PC-3 (cell line): Measurements from ENCODE around the gene CRX.

ENCODE experiments used
- EZH2 ChIP-seq: fragments of 300-600 bp; sonication (generic); IDR thresholded peaks from one replicate; pipeline ENCODE4 v1.6.1; 2017; ENCODE audit warnings: antibody characterized with exemption, mild to moderate bottlenecking, low read length; ENCODE audit not compliant: unreplicated experiment
- TF ChIP-seq, protein P1 (sequence below): fragments of 300-600 bp; sonication (generic); conservative IDR thresholded peaks from 2 replicates; pipeline ENCODE4 v1.5.1; 2017; ENCODE audit warnings: antibody characterized with exemption, low read depth, mild to moderate bottlenecking, low read length

DNA sequence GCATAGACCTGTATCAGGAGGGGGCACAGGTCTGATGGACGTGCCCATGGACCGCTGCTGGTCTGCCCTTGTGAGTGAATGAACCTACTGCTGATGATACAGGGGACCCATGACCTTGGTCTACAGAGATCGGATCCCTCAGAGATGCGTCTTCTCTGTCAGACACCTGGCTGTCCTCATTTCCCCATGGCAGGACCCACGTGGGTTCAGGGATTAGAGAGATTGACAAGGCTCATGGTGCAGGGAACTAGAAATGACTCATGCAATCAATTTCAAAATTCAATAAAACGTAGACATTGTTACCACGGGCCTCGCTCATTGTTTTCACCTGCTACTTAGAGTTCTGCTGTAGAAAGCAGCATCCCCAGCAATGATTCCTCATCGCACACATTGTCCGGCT is 16.4 kb upstream of the CRX start:
- TF ChIP-seq, protein P1, sequence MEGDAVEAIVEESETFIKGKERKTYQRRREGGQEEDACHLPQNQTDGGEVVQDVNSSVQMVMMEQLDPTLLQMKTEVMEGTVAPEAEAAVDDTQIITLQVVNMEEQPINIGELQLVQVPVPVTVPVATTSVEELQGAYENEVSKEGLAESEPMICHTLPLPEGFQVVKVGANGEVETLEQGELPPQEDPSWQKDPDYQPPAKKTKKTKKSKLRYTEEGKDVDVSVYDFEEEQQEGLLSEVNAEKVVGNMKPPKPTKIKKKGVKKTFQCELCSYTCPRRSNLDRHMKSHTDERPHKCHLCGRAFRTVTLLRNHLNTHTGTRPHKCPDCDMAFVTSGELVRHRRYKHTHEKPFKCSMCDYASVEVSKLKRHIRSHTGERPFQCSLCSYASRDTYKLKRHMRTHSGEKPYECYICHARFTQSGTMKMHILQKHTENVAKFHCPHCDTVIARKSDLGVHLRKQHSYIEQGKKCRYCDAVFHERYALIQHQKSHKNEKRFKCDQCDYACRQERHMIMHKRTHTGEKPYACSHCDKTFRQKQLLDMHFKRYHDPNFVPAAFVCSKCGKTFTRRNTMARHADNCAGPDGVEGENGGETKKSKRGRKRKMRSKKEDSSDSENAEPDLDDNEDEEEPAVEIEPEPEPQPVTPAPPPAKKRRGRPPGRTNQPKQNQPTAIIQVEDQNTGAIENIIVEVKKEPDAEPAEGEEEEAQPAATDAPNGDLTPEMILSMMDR, result no peak
- no peak for TF ChIP-seq EZH2
